Tongue (tissue), 2 donors: ENCODE data around the gene TRPV5. TPM values are rescaled to one million over a fixed set of nuclear protein-coding genes. Genes with fewer than 3 reads are reported as not detected.

Experiments used
- DNase-seq: peaks from one replicate; pipeline ENCODE4 v3.0.0-alpha.2; 2015
- total RNA-seq: library from RNA; depleted of rRNA; stranded (reverse); fragments of >200 nt; gene quantifications from one replicate; pipeline ENCODE4 v1.2.3, GENCODE V29; 2014

TRPV5 gene
- total RNA-seq, 1 donor from 2014 or later = 0.21 TPM

GRCh38 chr7:142885311-142886230 is 48.0 kb downstream of the TRPV5 start, which contains the start of gene TRPV6:
TSS of gene TRPV6 (minus strand) at chr7:142885745.
- DNase-seq = peak; percentile 32

GRCh38 chr7:142884286-142884640 is 49.3 kb downstream of the TRPV5 start:
- DNase-seq = no peak

- no peak for DNase-seq
These were observed 49.8 kb downstream of the TRPV5 start for GRCh38 chr7:142883571-142884285.

- DNase-seq = no peak
These were observed 50.4 kb downstream of the TRPV5 start for GRCh38 chr7:142883145-142883544.

GRCh38 chr7:142882338-142882678 is 51.2 kb downstream of the TRPV5 start:
- no peak for DNase-seq

- no peak for DNase-seq
These were observed 51.8 kb downstream of the TRPV5 start for GRCh38 chr7:142881586-142882337.

- no peak for DNase-seq
These were observed 52.6 kb downstream of the TRPV5 start for GRCh38 chr7:142880876-142881505.

GRCh38 chr7:142879060-142879459 is 54.5 kb downstream of the TRPV5 start:
- DNase-seq = no peak

GRCh38 chr7:142878315-142878714 is 55.2 kb downstream of the TRPV5 start:
- DNase-seq = no peak

GRCh38 chr7:142876991-142877910 is 56.3 kb downstream of the TRPV5 start:
- DNase-seq = no peak

- no peak for DNase-seq
These were observed 57.1 kb downstream of the TRPV5 start for GRCh38 chr7:142876236-142876960.

- DNase-seq = no peak
These were observed 58.1 kb downstream of the TRPV5 start for GRCh38 chr7:142875456-142875855.

GRCh38 chr7:142874837-142875236 is 58.7 kb downstream of the TRPV5 start:
- DNase-seq = no peak

- no peak for DNase-seq
These were observed 59.1 kb downstream of the TRPV5 start for GRCh38 chr7:142874409-142874808.

GRCh38 chr7:142873871-142874270 is 59.7 kb downstream of the TRPV5 start:
- no peak for DNase-seq

- DNase-seq = no peak
These were observed 60.2 kb downstream of the TRPV5 start for GRCh38 chr7:142873281-142873784.

GRCh38 chr7:142872106-142872675 is 61.4 kb downstream of the TRPV5 start:
- DNase-seq = no peak

GRCh38 chr7:142871260-142872105 is 62.1 kb downstream of the TRPV5 start:
- no peak for DNase-seq
